HEK293 (cell line): ENCODE measurements around the gene ADAMTS2.

Source experiments
- CTCF ChIA-PET: fragments of 350-600 bp; formaldehyde crosslinking; extraction: SDS; loops from one replicate; lab custom pipeline; 2021; ENCODE audit warnings: antibody characterized with exemption; lab: Yijun Ruan, JAX
- POLR2A ChIA-PET: fragments of 300-600 bp; formaldehyde crosslinking; extraction: SDS; loops from one replicate; lab custom pipeline; 2020; ENCODE audit warnings: antibody characterized with exemption, inconsistent platforms; lab: Yijun Ruan, JAX
- H3K27ac ChIP-seq: fragments of 200-500 bp; sonication (Bioruptor generic); 2 replicates; pipeline ENCODE4 v1.5.1; 2014; ENCODE audit warnings: low read depth, low read length, control low read depth, inconsistent platforms; ENCODE audit errors: extremely low read depth
- H3K36me3 ChIP-seq, 2 experiments: fragments of 200-500 bp in 1 of 2; sonication (Bioruptor generic) in 1 of 2; 1 replicate in 1 of 2; 2 replicates in 1 of 2; pipeline ENCODE4 v1.5.1; 2014 to 2017; ENCODE audit warnings: inconsistent platforms in 2 of 2, low read length in 2 of 2; ENCODE audit not compliant: control insufficient read depth in 2 of 2, insufficient read depth in 1 of 2
- H3K4me1 ChIP-seq: fragments of 200-500 bp; sonication (Bioruptor generic); 2 replicates; pipeline ENCODE4 v1.5.1; 2014; ENCODE audit warnings: mild to moderate bottlenecking, low read length, inconsistent platforms; ENCODE audit not compliant: control insufficient read depth, insufficient read depth
- H3K4me3 ChIP-seq: 2 replicates; pipeline ENCODE4 v1.5.1; 2011; ENCODE audit warnings: low read depth, mild to moderate bottlenecking, control low read depth, low read length, moderate library complexity
- H3K9me3 ChIP-seq: fragments of 200-500 bp; sonication (Bioruptor generic); 2 replicates; pipeline ENCODE4 v1.5.1; 2014; ENCODE audit warnings: low read depth, low read length, inconsistent platforms; ENCODE audit not compliant: control insufficient read depth, insufficient read depth
- GLI4 ChIP-seq: fragments of 450-650 bp; formaldehyde crosslinking; IDR thresholded peaks from 2 replicates; pipeline ENCODE4 v1.5.1; 2016; ENCODE audit warnings: missing biosample characterization, missing genetic modification characterization
- HOXC10 ChIP-seq: sonication (generic); formaldehyde crosslinking; IDR thresholded peaks from 2 replicates; pipeline ENCODE4 v1.8.1; 2023; ENCODE audit warnings: mild to moderate bottlenecking, missing genetic modification reagents
- OSR2 ChIP-seq: fragments of 450-650 bp; formaldehyde crosslinking; IDR thresholded peaks from 2 replicates; pipeline ENCODE4 v1.5.1; 2016; ENCODE audit warnings: missing biosample characterization, missing genetic modification characterization
- PBX3 ChIP-seq: sonication (generic); formaldehyde crosslinking; IDR thresholded peaks from 2 replicates; pipeline ENCODE4 v1.8.1; 2022; ENCODE audit warnings: mild to moderate bottlenecking, moderate library complexity, missing genetic modification reagents
- PRDM4 ChIP-seq: fragments of 450-650 bp; formaldehyde crosslinking; IDR thresholded peaks from 2 replicates; pipeline ENCODE4 v1.5.1; 2017; ENCODE audit warnings: missing biosample characterization, missing genetic modification characterization
- SETDB1 ChIP-seq: IDR thresholded peaks from one replicate; pipeline ENCODE4 v1.6.1; 2017; ENCODE audit warnings: mild to moderate bottlenecking, low read length, moderate library complexity, mixed read lengths; ENCODE audit not compliant: insufficient read length
- SP7 ChIP-seq: fragments of 450-650 bp; formaldehyde crosslinking; IDR thresholded peaks from 2 replicates; pipeline ENCODE4 v1.5.1; 2016; ENCODE audit warnings: missing biosample characterization, missing genetic modification characterization
- TRIM28 ChIP-seq: IDR thresholded peaks from 2 replicates; pipeline ENCODE4 v1.6.1; 2011; ENCODE audit warnings: low read length, control low read depth, borderline replicate concordance
- YY1 ChIP-seq: fragments of 450-650 bp; formaldehyde crosslinking; IDR thresholded peaks from 2 replicates; pipeline ENCODE4 v1.5.1; 2018; ENCODE audit warnings: missing biosample characterization, missing genetic modification characterization
- ZBTB44 ChIP-seq: fragments of 450-650 bp; IDR thresholded peaks from 2 replicates; pipeline ENCODE4 v1.5.1; 2018; ENCODE audit warnings: missing biosample characterization, mild to moderate bottlenecking, missing genetic modification characterization
- ZBTB6 ChIP-seq: fragments of 450-650 bp; formaldehyde crosslinking; IDR thresholded peaks from 2 replicates; pipeline ENCODE4 v1.5.1; 2017; ENCODE audit warnings: missing biosample characterization, missing genetic modification characterization
- ZNF121 ChIP-seq: fragments of 450-650 bp; formaldehyde crosslinking; IDR thresholded peaks from 2 replicates; pipeline ENCODE4 v1.5.1; 2016; ENCODE audit warnings: missing biosample characterization, missing genetic modification characterization
- ZNF140 ChIP-seq: fragments of 450-650 bp; formaldehyde crosslinking; IDR thresholded peaks from 2 replicates; pipeline ENCODE4 v1.5.1; 2016; ENCODE audit warnings: missing biosample characterization, missing genetic modification characterization
- ZNF175 ChIP-seq: fragments of 450-650 bp; formaldehyde crosslinking; IDR thresholded peaks from 2 replicates; pipeline ENCODE4 v1.5.1; 2016; ENCODE audit warnings: missing biosample characterization, missing genetic modification characterization
- ZNF292 ChIP-seq: fragments of 450-650 bp; formaldehyde crosslinking; IDR thresholded peaks from 2 replicates; pipeline ENCODE4 v1.5.1; 2016; ENCODE audit warnings: low read depth, missing biosample characterization, missing genetic modification characterization, borderline replicate concordance
- ZNF416 ChIP-seq: fragments of 450-650 bp; formaldehyde crosslinking; IDR thresholded peaks from 2 replicates; pipeline ENCODE4 v1.5.1; 2016; ENCODE audit warnings: missing biosample characterization, missing genetic modification characterization
- ZNF544 ChIP-seq: fragments of 450-650 bp; formaldehyde crosslinking; IDR thresholded peaks from 2 replicates; pipeline ENCODE4 v1.5.0; 2017; ENCODE audit warnings: missing biosample characterization, missing genetic modification characterization
- ZNF580 ChIP-seq: fragments of 450-650 bp; formaldehyde crosslinking; IDR thresholded peaks from 2 replicates; pipeline ENCODE4 v1.5.1; 2016; ENCODE audit warnings: missing biosample characterization, missing genetic modification characterization
- ZNF610 ChIP-seq: fragments of 450-650 bp; formaldehyde crosslinking; IDR thresholded peaks from 2 replicates; pipeline ENCODE4 v1.5.1; 2016; ENCODE audit warnings: missing biosample characterization, missing genetic modification characterization, borderline replicate concordance
- ZNF624 ChIP-seq: fragments of 450-650 bp; formaldehyde crosslinking; IDR thresholded peaks from 2 replicates; pipeline ENCODE4 v1.5.1; 2017; ENCODE audit warnings: missing biosample characterization, missing genetic modification characterization
- ZNF692 ChIP-seq: fragments of 450-650 bp; formaldehyde crosslinking; IDR thresholded peaks from 2 replicates; pipeline ENCODE4 v1.5.1; 2016; ENCODE audit warnings: missing biosample characterization, missing genetic modification characterization
- ZNF791 ChIP-seq: fragments of 450-650 bp; formaldehyde crosslinking; IDR thresholded peaks from 2 replicates; pipeline ENCODE4 v1.5.1; 2016; ENCODE audit warnings: missing biosample characterization, missing genetic modification characterization
- ZNF837 ChIP-seq: fragments of 450-650 bp; formaldehyde crosslinking; IDR thresholded peaks from 2 replicates; pipeline ENCODE4 v1.5.1; 2016; ENCODE audit warnings: missing biosample characterization, missing genetic modification characterization
- ZNF843 ChIP-seq: fragments of 450-650 bp; formaldehyde crosslinking; IDR thresholded peaks from 2 replicates; pipeline ENCODE4 v1.5.1; 2016; ENCODE audit warnings: missing biosample characterization, missing genetic modification characterization
- ZSCAN5A ChIP-seq: fragments of 450-650 bp; formaldehyde crosslinking; IDR thresholded peaks from 2 replicates; pipeline ENCODE4 v1.5.1; 2016; ENCODE audit warnings: missing biosample characterization, missing genetic modification characterization

ADAMTS2 gene

GRCh38 chr5:179128976-179129375 lies 216.3 kb downstream of the ADAMTS2 start:
- Histone ChIP-seq H3K4me1 (no peaks in the 10 kb centered on the region), H3K36me3 (no peaks in the 10 kb centered on the region), H3K27ac (no peak overlapping the region), H3K9me3 (no peaks in the 10 kb centered on the region), H3K4me3 (no peak overlapping the region)
- ChIA-PET CTCF (no interaction called here), POLR2A (no interaction called here)
- TF ChIP-seq TRIM28 (no peak), ZNF544 (tag by site-specific recombination) (no peak), ZSCAN5A (tag by site-specific recombination) (no peak), ZNF175 (tag by site-specific recombination) (no peak), ZNF843 (tag by site-specific recombination) (no peak), ZNF292 (tag by site-specific recombination) (no peak), ZNF837 (tag by site-specific recombination) (no peak), ZNF121 (tag by site-specific recombination) (no peak), SP7 (tag by site-specific recombination) (no peak), ZNF692 (tag by site-specific recombination) (no peak), ZBTB6 (tag by site-specific recombination) (no peak), ZNF416 (tag by site-specific recombination) (no peak), ZBTB44 (tag by site-specific recombination) (no peak), ZNF140 (tag by site-specific recombination) (no peak), ZNF791 (no peak), ZNF610 (tag by site-specific recombination) (no peak), PRDM4 (no peak), OSR2 (tag by site-specific recombination) (no peak)

- Histone ChIP-seq H3K9me3 (no peaks in the 10 kb centered on the region), H3K4me3 (no peak overlapping the region), H3K36me3 (no peaks in the 10 kb centered on the region), H3K4me1 (no peaks in the 10 kb centered on the region), H3K27ac (no peak overlapping the region)
- CTCF ChIA-PET: no interaction called here
- POLR2A ChIA-PET: no interaction called here
- TF ChIP-seq ZNF580 (tag by site-specific recombination): no peak
- no peak for TF ChIP-seq SETDB1
- no peak for TF ChIP-seq HOXC10 (CRISPR knock-in tag)
- TF ChIP-seq GLI4: no peak
- no peak for TF ChIP-seq PBX3 (CRISPR knock-in tag)
- TF ChIP-seq ZNF624 (tag by site-specific recombination): no peak
- TF ChIP-seq YY1 (tag by site-specific recombination): no peak
Measured at GRCh38 chr5:179128041-179128365, 217.3 kb downstream of the ADAMTS2 start.
